NCI-H2196 treated with DMSO at 0.1 percent for 48 hours (cell line): ENCODE results near the gene HECA.
"Not testable (repeated sequence)": the region's sequence is repeated elsewhere in the genome, so short reads cannot be mapped to it uniquely, and the experiment has no call there.

Experiments
- DNase-seq: peaks from one replicate; lab custom pipeline; 2025; ENCODE audit not compliant: unreplicated experiment; lab: John Stamatoyannopoulos, UW

The HECA gene

GRCh38 chr6:139201378-139201777 is 66.5 kb downstream of the HECA start:
- no peak for DNase-seq

- no peak for DNase-seq
Measured at GRCh38 chr6:139204978-139205377, 70.1 kb downstream of the HECA start.

GRCh38 chr6:139205843-139206242 is 71.0 kb downstream of the HECA start:
- no peak for DNase-seq

GRCh38 chr6:139210766-139211165 is 75.9 kb downstream of the HECA start:
- DNase-seq = not testable (repeated sequence)

GRCh38 chr6:139212460-139212859 is 77.6 kb downstream of the HECA start:
- DNase-seq = not testable (repeated sequence)

- peak; percentile 93 for DNase-seq
Measured at GRCh38 chr6:139219271-139219729, 84.4 kb downstream of the HECA start.

GRCh38 chr6:139219746-139220145 is 84.9 kb downstream of the HECA start:
- DNase-seq = no peak

- DNase-seq = not testable (repeated sequence)
Measured at GRCh38 chr6:139228387-139228786, 93.5 kb downstream of the HECA start.
